Panc1 (cell line): ENCODE measurements around the gene NDUFAF2.

ENCODE experiments used
- SIN3A ChIP-seq: IDR thresholded peaks from 2 replicates; pipeline ENCODE4 v1.6.1; 2012; ENCODE audit warnings: low read depth, mild to moderate bottlenecking, low read length, moderate library complexity, borderline replicate concordance; ENCODE audit not compliant: insufficient read depth
- TCF7L2 ChIP-seq: IDR thresholded peaks from 2 replicates; pipeline ENCODE4 v1.6.1; 2011; ENCODE audit warnings: mild to moderate bottlenecking, low read depth, low read length, inconsistent platforms
- TF ChIP-seq, protein P1 (sequence below): fragments of 450-650 bp; IDR thresholded peaks from 2 replicates; pipeline ENCODE4 v1.5.1; 2017; ENCODE audit warnings: mild to moderate bottlenecking
- TF ChIP-seq, protein P2 (sequence below), 2 experiments: IDR thresholded peaks; 2 replicates each; pipeline ENCODE4 v1.6.1; 2011 to 2012; ENCODE audit warnings: low read depth in 2 of 2, control low read depth in 1 of 2, low read length in 1 of 2, mild to moderate bottlenecking in 1 of 2, moderate library complexity in 1 of 2; ENCODE audit not compliant: insufficient read depth in 1 of 2

DNA sequence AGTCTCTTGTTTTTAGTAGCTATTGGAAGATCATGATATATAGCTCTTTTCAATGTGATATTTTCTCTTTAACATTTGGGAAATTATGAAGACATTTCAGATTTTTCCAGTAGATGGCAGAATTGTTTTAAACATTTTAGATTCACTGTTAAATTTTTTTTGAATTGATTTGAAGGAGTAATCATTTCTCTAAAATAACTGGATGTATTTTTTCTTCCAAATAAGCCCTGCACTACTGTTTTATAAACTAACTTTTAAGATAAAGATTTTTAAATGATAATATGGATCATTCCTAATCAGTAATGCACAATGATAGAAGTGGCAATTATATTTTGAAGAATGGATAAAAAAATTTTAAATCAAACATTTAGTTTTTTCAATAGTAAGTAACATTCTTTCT lies 14.2 kb downstream of the NDUFAF2 start:
- TF ChIP-seq, protein P1, sequence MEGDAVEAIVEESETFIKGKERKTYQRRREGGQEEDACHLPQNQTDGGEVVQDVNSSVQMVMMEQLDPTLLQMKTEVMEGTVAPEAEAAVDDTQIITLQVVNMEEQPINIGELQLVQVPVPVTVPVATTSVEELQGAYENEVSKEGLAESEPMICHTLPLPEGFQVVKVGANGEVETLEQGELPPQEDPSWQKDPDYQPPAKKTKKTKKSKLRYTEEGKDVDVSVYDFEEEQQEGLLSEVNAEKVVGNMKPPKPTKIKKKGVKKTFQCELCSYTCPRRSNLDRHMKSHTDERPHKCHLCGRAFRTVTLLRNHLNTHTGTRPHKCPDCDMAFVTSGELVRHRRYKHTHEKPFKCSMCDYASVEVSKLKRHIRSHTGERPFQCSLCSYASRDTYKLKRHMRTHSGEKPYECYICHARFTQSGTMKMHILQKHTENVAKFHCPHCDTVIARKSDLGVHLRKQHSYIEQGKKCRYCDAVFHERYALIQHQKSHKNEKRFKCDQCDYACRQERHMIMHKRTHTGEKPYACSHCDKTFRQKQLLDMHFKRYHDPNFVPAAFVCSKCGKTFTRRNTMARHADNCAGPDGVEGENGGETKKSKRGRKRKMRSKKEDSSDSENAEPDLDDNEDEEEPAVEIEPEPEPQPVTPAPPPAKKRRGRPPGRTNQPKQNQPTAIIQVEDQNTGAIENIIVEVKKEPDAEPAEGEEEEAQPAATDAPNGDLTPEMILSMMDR = no peak; the same call in 1 of the 2 replicates
- TF ChIP-seq, protein P2, sequence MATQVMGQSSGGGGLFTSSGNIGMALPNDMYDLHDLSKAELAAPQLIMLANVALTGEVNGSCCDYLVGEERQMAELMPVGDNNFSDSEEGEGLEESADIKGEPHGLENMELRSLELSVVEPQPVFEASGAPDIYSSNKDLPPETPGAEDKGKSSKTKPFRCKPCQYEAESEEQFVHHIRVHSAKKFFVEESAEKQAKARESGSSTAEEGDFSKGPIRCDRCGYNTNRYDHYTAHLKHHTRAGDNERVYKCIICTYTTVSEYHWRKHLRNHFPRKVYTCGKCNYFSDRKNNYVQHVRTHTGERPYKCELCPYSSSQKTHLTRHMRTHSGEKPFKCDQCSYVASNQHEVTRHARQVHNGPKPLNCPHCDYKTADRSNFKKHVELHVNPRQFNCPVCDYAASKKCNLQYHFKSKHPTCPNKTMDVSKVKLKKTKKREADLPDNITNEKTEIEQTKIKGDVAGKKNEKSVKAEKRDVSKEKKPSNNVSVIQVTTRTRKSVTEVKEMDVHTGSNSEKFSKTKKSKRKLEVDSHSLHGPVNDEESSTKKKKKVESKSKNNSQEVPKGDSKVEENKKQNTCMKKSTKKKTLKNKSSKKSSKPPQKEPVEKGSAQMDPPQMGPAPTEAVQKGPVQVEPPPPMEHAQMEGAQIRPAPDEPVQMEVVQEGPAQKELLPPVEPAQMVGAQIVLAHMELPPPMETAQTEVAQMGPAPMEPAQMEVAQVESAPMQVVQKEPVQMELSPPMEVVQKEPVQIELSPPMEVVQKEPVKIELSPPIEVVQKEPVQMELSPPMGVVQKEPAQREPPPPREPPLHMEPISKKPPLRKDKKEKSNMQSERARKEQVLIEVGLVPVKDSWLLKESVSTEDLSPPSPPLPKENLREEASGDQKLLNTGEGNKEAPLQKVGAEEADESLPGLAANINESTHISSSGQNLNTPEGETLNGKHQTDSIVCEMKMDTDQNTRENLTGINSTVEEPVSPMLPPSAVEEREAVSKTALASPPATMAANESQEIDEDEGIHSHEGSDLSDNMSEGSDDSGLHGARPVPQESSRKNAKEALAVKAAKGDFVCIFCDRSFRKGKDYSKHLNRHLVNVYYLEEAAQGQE (IDR thresholded peaks at IDR 0.05; ENCODE audit: insufficient read depth in 1 of 2, low read depth in 2 of 2, low read length in 1 of 2) = no peak
- TF ChIP-seq TCF7L2 (no peak), SIN3A (no peak)
